Esophagus squamous epithelium (tissue), 5 donors: Measurements from ENCODE around the gene FABP6. TPM values are rescaled to one million over a fixed set of nuclear protein-coding genes. Genes with fewer than 3 reads are reported as not detected.

Experiments
- DNase-seq: peaks from one replicate; lab custom pipeline; 2025; lab: John Stamatoyannopoulos, UW
- H3K27ac ChIP-seq, 4 donors: fragments of 200-600 bp; sonication (generic); one replicate each; pipeline ENCODE4 v1.5.1; 2016 to 2019; ENCODE audit warnings: mild to moderate bottlenecking in 1 of 4
- H3K27me3 ChIP-seq, 4 donors: fragments of 200-600 bp; sonication (generic); 1 replicate in 3 of 4; 2 replicates in 1 of 4; pipeline versions ENCODE4 v1.5.1 to v1.6.0; 2017 to 2021; ENCODE audit warnings: antibody characterized with exemption in 1 of 4
- H3K36me3 ChIP-seq, 3 donors: fragments of 200-600 bp; sonication (generic); one replicate each; pipeline ENCODE4 v1.5.1; 2016 to 2019
- H3K4me1 ChIP-seq, 3 donors: fragments of 200-600 bp; sonication (generic); one replicate each; pipeline ENCODE4 v1.5.1; 2017 to 2019
- H3K4me3 ChIP-seq, 4 donors: fragments of 200-600 bp; sonication (generic); 1 replicate in 3 of 4; 2 replicates in 1 of 4; pipeline ENCODE4 v1.5.1; 2016 to 2019; ENCODE audit warnings: mild to moderate bottlenecking in 2 of 4, moderate library complexity in 1 of 4
- H3K9me3 ChIP-seq, 3 donors: fragments of 200-600 bp; sonication (generic); one replicate each; pipeline ENCODE4 v1.5.1; 2016 to 2019
- POLR2A ChIP-seq, 4 donors: fragments of 450-650 bp; IDR thresholded peaks; one replicate each; pipeline ENCODE4 v1.6.1; 2017; ENCODE audit warnings: antibody characterized with exemption in 4 of 4, mild to moderate bottlenecking in 4 of 4, moderate library complexity in 3 of 4
- WGBS, 2 donors: methylation state at CpG; one replicate each; pipeline ENCODE4 v1.1.5; 2018; 5-methylcytosine and 5-hydroxymethylcytosine counted together
- intact Hi-C: fragments of 100-400 bp; cut with DNase I; formaldehyde crosslinking; loops from one replicate; pipeline ENCODE4 v1.15.0; 2022
- total RNA-seq, 4 donors: library from RNA; depleted of rRNA; stranded (reverse); fragments of >200 nt; gene quantifications; one replicate each; pipeline ENCODE4 v1.1.0, GENCODE V29; 2016
- TF ChIP-seq, protein P1 (sequence below), 6 experiments: fragments of 450-650 bp in 4 of 6; fragments of 200-600 bp in 2 of 6; sonication (generic) in 2 of 6; IDR thresholded peaks; one replicate each; pipeline ENCODE4 v1.5.1; 2016 to 2019; ENCODE audit warnings: antibody characterized with exemption in 6 of 6, mild to moderate bottlenecking in 4 of 6, moderate library complexity in 4 of 6
- donor health status: DM: yes; HTN: yes; CAD: no.

The FABP6 gene
- total RNA-seq, 4 donors from 2014 or later = 7.2 TPM; not detected in 3

- intact Hi-C loops = no loop called here
- no peaks in the 10 kb centered on the region for H3K27me3 ChIP-seq
- TF ChIP-seq, protein P1, sequence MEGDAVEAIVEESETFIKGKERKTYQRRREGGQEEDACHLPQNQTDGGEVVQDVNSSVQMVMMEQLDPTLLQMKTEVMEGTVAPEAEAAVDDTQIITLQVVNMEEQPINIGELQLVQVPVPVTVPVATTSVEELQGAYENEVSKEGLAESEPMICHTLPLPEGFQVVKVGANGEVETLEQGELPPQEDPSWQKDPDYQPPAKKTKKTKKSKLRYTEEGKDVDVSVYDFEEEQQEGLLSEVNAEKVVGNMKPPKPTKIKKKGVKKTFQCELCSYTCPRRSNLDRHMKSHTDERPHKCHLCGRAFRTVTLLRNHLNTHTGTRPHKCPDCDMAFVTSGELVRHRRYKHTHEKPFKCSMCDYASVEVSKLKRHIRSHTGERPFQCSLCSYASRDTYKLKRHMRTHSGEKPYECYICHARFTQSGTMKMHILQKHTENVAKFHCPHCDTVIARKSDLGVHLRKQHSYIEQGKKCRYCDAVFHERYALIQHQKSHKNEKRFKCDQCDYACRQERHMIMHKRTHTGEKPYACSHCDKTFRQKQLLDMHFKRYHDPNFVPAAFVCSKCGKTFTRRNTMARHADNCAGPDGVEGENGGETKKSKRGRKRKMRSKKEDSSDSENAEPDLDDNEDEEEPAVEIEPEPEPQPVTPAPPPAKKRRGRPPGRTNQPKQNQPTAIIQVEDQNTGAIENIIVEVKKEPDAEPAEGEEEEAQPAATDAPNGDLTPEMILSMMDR (IDR thresholded peaks at IDR 0.05) = no peak
- no peak for TF ChIP-seq POLR2A (IDR thresholded peaks at IDR 0.05)
- no peak overlapping the region for H3K4me3 ChIP-seq
- H3K4me1 ChIP-seq = peaks cover 0 to 7% (median 0%) of the 10 kb centered on the region in 3 donors
- 84 to 90% methylated on average over 9 of the region's 9 CpGs for WGBS, 2 donors
- no peaks in the 10 kb centered on the region for H3K9me3 ChIP-seq
- DNase-seq = no peak
- no peak overlapping the region for H3K27ac ChIP-seq
- H3K36me3 ChIP-seq = peaks cover 0 to 19% (median 0%) of the 10 kb centered on the region in 3 donors
Observed at GRCh38 chr5:160252916-160253315, 23.6 kb downstream of the FABP6 start.

GRCh38 chr5:160253441-160253840 is 24.1 kb downstream of the FABP6 start:
- no peak overlapping the region for H3K27ac ChIP-seq
- H3K4me3 ChIP-seq = no peak overlapping the region
- peaks cover 0 to 19% (median 0%) of the 10 kb centered on the region in 3 donors for H3K36me3 ChIP-seq
- intact Hi-C loops = no loop called here
- TF ChIP-seq, protein P1 (IDR thresholded peaks at IDR 0.05) = no peak
- no peak for TF ChIP-seq POLR2A (IDR thresholded peaks at IDR 0.05)
- 87 to 89% methylated on average over 6 to 8 of the region's 17 CpGs for WGBS, 2 donors
- no peaks in the 10 kb centered on the region for H3K9me3 ChIP-seq
- DNase-seq = no peak
- H3K27me3 ChIP-seq = no peaks in the 10 kb centered on the region
- H3K4me1 ChIP-seq = peaks cover 0 to 7% (median 0%) of the 10 kb centered on the region in 3 donors

- Histone ChIP-seq H3K27ac (no peak overlapping the region), H3K36me3 (peaks cover 0 to 19% (median 0%) of the 10 kb centered on the region in 3 donors), H3K4me1 (peaks cover 0 to 7% (median 0%) of the 10 kb centered on the region in 3 donors), H3K9me3 (no peaks in the 10 kb centered on the region), H3K4me3 (no peak overlapping the region), H3K27me3 (no peaks in the 10 kb centered on the region)
- DNase-seq = no peak
- WGBS, 2 donors = 93 to 97% methylated on average over 3 to 5 of the region's 6 CpGs
- TF ChIP-seq, protein P1 (IDR thresholded peaks at IDR 0.05) = no peak
- TF ChIP-seq POLR2A (IDR thresholded peaks at IDR 0.05) = no peak
- intact Hi-C loops = no loop called here
Observed at GRCh38 chr5:160254706-160255105, 25.4 kb downstream of the FABP6 start.

DNA sequence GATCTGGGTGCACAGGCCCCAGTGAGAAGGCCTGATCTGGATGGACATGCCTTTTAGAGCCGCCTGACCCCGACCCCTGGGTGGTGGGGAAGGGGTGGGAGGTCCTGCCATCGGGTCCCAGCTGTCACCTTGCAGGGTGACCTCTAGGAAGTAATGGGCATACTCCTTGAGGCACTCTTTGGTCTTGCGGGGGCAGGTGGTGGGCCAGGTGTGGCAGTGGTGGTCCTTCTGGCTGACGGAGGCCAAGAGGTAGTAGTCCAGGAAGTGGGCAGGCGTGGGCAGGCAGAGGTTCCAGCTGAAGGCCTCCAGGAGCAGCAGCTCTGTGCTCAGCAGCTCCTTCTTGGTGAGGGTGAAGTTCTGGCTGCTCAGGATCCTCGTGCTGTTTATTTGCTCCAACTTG is 30.0 kb downstream of the FABP6 start:
- H3K27ac ChIP-seq = no peak overlapping the region
- intact Hi-C loops = no loop called here
- no peak overlapping the region for H3K4me3 ChIP-seq
- H3K9me3 ChIP-seq = no peaks in the 10 kb centered on the region
- WGBS, 2 donors = 92% methylated on average over 4 of the region's 7 CpGs; no CpG with 5 or more reads in 1 of the 2 donors
- DNase-seq = no peak
- TF ChIP-seq POLR2A (IDR thresholded peaks at IDR 0.05) = no peak
- TF ChIP-seq, protein P1 (IDR thresholded peaks at IDR 0.05) = no peak
- no peaks in the 10 kb centered on the region for H3K27me3 ChIP-seq
- peaks cover 0 to 2% (median 0%) of the 10 kb centered on the region in 3 donors for H3K36me3 ChIP-seq
- peaks cover 0 to 9% (median 0%) of the 10 kb centered on the region in 3 donors for H3K4me1 ChIP-seq

GRCh38 chr5:160260006-160260775 is 30.9 kb downstream of the FABP6 start:
- 87% methylated on average over 8 to 11 of the region's 14 CpGs for WGBS, 2 donors
- Histone ChIP-seq H3K27me3 (no peaks in the 10 kb centered on the region), H3K27ac (no peak overlapping the region), H3K4me1 (peaks cover 0 to 9% (median 0%) of the 10 kb centered on the region in 3 donors), H3K36me3 (no peaks in the 10 kb centered on the region), H3K9me3 (no peaks in the 10 kb centered on the region), H3K4me3 (no peak overlapping the region)
- no peak for TF ChIP-seq POLR2A (IDR thresholded peaks at IDR 0.05)
- TF ChIP-seq, protein P1 (IDR thresholded peaks at IDR 0.05) = no peak
- no peak for DNase-seq
- intact Hi-C loops = no loop called here
